ENCODE results near the gene FAM32A. TPM values are rescaled to one million over a fixed set of nuclear protein-coding genes. Genes with fewer than 3 reads are reported as not detected.

Gene FAM32A
- total and polyA plus RNA-seq, 2 donors (not counting 1 experiment from before 2014, with no cell fraction given), result 53.4 to 62.0 TPM

DNA sequence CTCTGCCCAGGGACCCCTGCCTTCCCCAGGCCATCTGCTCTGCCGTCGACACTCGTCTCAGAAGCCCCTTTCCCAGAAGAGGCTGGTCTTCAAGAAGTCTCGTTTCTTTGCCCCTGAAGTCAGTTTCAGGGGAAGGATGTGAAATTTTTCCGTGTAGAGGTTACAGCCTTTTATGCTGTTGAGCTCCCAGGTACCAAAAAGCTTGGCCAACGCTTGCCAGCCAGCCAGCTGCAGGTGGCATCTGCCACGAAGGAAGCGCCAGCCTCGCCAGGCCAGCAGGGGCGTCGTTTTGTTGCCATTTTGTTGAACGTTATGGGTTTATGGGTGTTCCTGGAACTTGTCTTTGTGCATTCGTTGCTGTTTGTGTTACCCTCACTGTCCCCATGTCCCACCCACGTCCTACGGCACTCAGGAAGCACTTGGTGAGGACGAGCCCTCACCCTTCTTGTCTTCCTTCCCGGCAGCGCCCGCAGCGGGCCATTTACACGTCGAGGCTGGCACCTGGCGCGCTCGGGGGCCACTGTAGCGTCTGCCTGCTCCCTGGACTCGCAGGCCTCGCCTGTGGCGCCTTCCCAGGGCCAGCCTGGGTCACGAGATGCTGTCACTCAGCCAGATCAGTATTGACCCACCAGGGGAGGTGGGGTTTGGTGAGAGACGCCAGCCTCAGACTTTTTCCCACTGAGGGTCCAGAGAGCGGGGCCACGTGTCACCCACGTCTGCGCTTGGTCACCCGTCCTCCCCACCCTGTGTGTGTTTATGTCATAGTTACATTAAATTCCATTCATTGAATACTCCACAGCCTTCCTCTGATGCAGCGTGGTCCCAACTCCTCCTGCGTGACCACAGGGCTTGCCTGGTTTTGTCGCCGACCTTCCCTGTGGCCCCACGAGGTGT, 49.6 kb downstream of the FAM32A start:
- H3K4me1 Mint-ChIP-seq, result peaks cover 20% of the 10 kb centered on the region
- H3K27ac Mint-ChIP-seq, result no peak overlapping the region
- Histone ChIP-seq H3K79me2 (ENCODE audit: control insufficient read depth, insufficient read depth, low read length) (peaks cover 9% of the 10 kb centered on the region), H3K9me3 (ENCODE audit: control extremely low read depth in 1 of 3, control insufficient read depth in 2 of 3, insufficient read depth in 1 of 3, low read length in 2 of 3) (peaks cover 0 to 3% (median 0%) of the 10 kb centered on the region in 3 donors), H4K20me1 (ENCODE audit: control insufficient read depth, insufficient read depth, low read length, poor library complexity, severe bottlenecking) (no peaks in the 10 kb centered on the region), H3K9ac (ENCODE audit: low read length) (no peak overlapping the region), H3K27me3 (replicated peaks in 1 of 4; ENCODE audit: control extremely low read depth in 1 of 4, control insufficient read depth in 3 of 4, insufficient read depth in 4 of 4, low read length in 3 of 4) (no peaks in the 10 kb centered on the region), H3K36me3 (replicated peaks in 1 of 2; ENCODE audit: control extremely low read depth in 1 of 2, control insufficient read depth in 1 of 2, extremely low read depth in 1 of 2, insufficient read depth in 2 of 2, low read length in 1 of 2) (peaks cover 0 to 50% of the 10 kb centered on the region in 2 experiments), H3K4me1 (ENCODE audit: control insufficient read depth in 2 of 2, insufficient read depth in 2 of 2, low read length in 2 of 2) (peaks cover 16 to 21% of the 10 kb centered on the region in 2 donors), H3K4me2 (replicated peaks; ENCODE audit: low read depth, low read length, poor library complexity, severe bottlenecking) (no peak overlapping the region), H3K4me3 (ENCODE audit: control extremely low read depth in 1 of 5, extremely low read depth in 1 of 5, insufficient read depth in 1 of 5, low read depth in 2 of 5, low read length in 4 of 5) (no peak overlapping the region), H3K27ac (ENCODE audit: low read length in 2 of 2) (no peak overlapping the region), H2AFZ (ENCODE audit: insufficient read depth, low read depth, low read length, poor library complexity, severe bottlenecking) (no peak overlapping the region)
- DNase-seq (no peak), ATAC-seq (ENCODE audit: low read depth) (no peak)
- TF ChIP-seq, protein P1, sequence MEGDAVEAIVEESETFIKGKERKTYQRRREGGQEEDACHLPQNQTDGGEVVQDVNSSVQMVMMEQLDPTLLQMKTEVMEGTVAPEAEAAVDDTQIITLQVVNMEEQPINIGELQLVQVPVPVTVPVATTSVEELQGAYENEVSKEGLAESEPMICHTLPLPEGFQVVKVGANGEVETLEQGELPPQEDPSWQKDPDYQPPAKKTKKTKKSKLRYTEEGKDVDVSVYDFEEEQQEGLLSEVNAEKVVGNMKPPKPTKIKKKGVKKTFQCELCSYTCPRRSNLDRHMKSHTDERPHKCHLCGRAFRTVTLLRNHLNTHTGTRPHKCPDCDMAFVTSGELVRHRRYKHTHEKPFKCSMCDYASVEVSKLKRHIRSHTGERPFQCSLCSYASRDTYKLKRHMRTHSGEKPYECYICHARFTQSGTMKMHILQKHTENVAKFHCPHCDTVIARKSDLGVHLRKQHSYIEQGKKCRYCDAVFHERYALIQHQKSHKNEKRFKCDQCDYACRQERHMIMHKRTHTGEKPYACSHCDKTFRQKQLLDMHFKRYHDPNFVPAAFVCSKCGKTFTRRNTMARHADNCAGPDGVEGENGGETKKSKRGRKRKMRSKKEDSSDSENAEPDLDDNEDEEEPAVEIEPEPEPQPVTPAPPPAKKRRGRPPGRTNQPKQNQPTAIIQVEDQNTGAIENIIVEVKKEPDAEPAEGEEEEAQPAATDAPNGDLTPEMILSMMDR (IDR thresholded peaks at IDR 0.05), result no peak
- TF ChIP-seq EZH2 (IDR thresholded peaks at IDR 0.05; ENCODE audit: borderline replicate concordance, insufficient read depth, low read depth, low read length, poor library complexity, severe bottlenecking), result no peak
- H3K27me3 Mint-ChIP-seq, result no peaks in the 10 kb centered on the region
- H3K4me3 Mint-ChIP-seq, result no peak overlapping the region
- H3K9me3 Mint-ChIP-seq (ENCODE audit: insufficient read depth), result no peaks in the 10 kb centered on the region
- intact Hi-C loops (cut with micrococcal nuclease), result no loop called here
- 93% methylated on average over 31 of the region's 41 CpGs for WGBS (ENCODE audit: insufficient coverage)
- CTCF ChIA-PET, result interaction anchor here (0.5 to 2.0 kb wide), 3 partner anchors 16 to 183 kb away, joined by 3 to 5 read pairs (median 3); no protein-coding TSS in a partner anchor
- POLR2A ChIA-PET, result no interaction called here
